Measurements from ENCODE around the gene RANBP3. TPM values are rescaled to one million over a fixed set of nuclear protein-coding genes. Genes with fewer than 3 reads are reported as not detected.
"Not testable (repeated sequence)": the region's sequence is repeated elsewhere in the genome, so short reads cannot be mapped to it uniquely, and the experiment has no call there.

RANBP3 gene
- total RNA-seq, 2 donors from 2014 or later = 77.4 to 81.4 TPM

DNA sequence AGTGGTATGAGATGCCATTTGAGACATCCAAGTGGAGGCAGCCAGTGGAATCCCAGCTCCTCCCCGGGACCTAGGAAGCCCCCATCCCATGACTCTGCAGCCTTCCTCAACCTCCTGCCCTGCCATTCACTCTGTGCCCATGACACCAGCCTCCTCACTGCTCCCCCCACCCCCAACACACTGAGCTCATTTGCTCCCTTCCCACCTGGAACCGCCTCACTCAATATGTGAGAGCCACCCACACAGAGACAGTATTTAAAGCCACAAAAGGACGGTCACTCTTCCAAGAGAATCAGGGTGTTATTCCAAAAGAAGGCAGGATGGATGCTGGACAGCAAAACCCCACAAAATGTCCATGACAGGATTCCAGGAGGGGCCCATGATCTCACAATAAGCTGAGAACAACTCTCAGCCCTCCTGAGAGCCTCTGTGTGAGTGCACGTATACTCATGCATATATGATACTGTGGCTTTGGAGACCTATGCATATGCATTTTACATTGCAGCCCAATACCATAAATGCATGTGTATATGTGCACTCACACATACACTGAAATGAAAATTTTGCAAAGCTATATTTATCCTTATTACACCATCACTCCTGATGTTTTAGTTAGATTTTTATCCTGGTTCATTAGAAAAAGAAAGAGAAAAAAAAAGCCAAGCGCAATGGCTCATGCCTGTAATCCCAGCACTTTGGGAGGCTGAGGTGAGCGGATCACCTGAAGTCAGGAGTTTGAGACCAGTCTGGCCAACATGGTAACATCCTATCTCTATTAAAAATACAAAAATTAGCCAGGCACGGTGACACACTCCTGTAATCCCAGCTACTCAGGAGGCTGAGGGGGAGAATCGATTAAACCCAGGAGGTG, 10.8 kb upstream of the RANBP3 start:
- peaks cover 6% of the 10 kb centered on the region for H3K4me1 Mint-ChIP-seq
- no peak for DNase-seq
- H3K9me3 ChIP-seq (ENCODE audit: control insufficient read depth, low read length) = no peaks in the 10 kb centered on the region
- no peaks in the 10 kb centered on the region for H3K27me3 ChIP-seq (ENCODE audit: control insufficient read depth, insufficient read depth, low read length, poor library complexity, severe bottlenecking)
- H3K9me3 Mint-ChIP-seq = peaks cover 5% of the 10 kb centered on the region
- no peak overlapping the region for H3K9ac ChIP-seq (ENCODE audit: extremely low read depth, low read length, poor library complexity, severe bottlenecking)
- WGBS, 2 experiments (ENCODE audit: insufficient coverage in 1 of 2, insufficient read length in 1 of 2) = 88% methylated on average over 5 to 8 of the region's 8 CpGs
- H3K27me3 Mint-ChIP-seq (ENCODE audit: insufficient read depth) = peaks cover 7% of the 10 kb centered on the region
- no peaks in the 10 kb centered on the region for H3K36me3 ChIP-seq (ENCODE audit: control insufficient read depth, insufficient read depth, low read length)
- no peak overlapping the region for H3K27ac ChIP-seq (ENCODE audit: low read depth, low read length)
- no peaks in the 10 kb centered on the region for H3K36me3 Mint-ChIP-seq (ENCODE audit: low read depth)
- H3K27ac Mint-ChIP-seq = no peak overlapping the region
- TF ChIP-seq CTCF (conservative IDR thresholded peaks at IDR 0.05) = no peak
- H3K4me3 ChIP-seq (ENCODE audit: low read length) = no peak overlapping the region
- H3K4me1 ChIP-seq (ENCODE audit: control insufficient read depth, insufficient read depth, low read length) = no peaks in the 10 kb centered on the region
- H3K4me3 Mint-ChIP-seq = no peak overlapping the region

DNA sequence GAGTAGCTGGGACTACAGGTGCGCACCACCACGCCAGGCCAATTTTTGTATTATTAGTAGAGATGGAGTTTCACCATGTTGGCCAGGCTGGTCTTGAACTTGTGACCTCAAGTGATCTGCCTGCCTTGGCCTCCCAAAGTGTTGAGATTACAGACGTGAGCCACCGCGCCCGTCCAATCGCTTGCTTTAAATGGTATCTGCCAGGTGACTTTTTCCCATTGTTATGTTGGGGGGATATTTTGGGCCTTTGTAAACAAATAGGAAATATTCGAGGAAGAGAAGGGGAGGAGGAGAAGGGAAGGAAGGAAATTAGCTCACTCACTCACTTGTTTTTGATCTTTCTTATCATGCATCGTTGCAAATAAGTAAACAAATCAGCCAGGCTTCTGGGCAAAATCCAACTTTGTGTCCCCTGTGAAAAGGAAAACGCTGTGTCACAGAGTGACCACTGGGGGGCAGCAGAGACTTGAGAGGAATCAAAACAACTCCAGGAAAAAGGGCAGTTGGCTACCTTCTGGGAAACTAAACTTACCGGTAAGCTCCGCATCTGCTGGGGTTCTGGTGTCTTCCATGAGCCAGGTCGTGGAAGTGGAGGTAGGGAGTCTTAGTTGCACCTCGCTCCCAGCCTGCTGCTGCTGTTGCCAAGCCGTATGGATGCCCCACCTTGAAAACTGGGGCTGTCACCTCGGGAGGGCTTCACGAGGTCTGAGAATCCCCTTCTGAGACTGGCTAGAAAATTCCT, 9.3 kb upstream of the RANBP3 start:
- Histone ChIP-seq H3K27ac (ENCODE audit: low read depth, low read length) (no peak overlapping the region), H3K36me3 (ENCODE audit: control insufficient read depth, insufficient read depth, low read length) (no peaks in the 10 kb centered on the region), H3K4me3 (ENCODE audit: low read length) (no peak overlapping the region), H3K27me3 (ENCODE audit: control insufficient read depth, insufficient read depth, low read length, poor library complexity, severe bottlenecking) (no peaks in the 10 kb centered on the region), H3K4me1 (ENCODE audit: control insufficient read depth, insufficient read depth, low read length) (no peaks in the 10 kb centered on the region), H3K9me3 (ENCODE audit: control insufficient read depth, low read length) (no peaks in the 10 kb centered on the region), H3K9ac (ENCODE audit: extremely low read depth, low read length, poor library complexity, severe bottlenecking) (no peak overlapping the region)
- peak; percentile 94 for TF ChIP-seq CTCF (conservative IDR thresholded peaks at IDR 0.05)
- H3K27me3 Mint-ChIP-seq (ENCODE audit: insufficient read depth) = peaks cover 7% of the 10 kb centered on the region
- H3K36me3 Mint-ChIP-seq (ENCODE audit: low read depth) = no peaks in the 10 kb centered on the region
- WGBS, 2 experiments (ENCODE audit: insufficient coverage in 1 of 2, insufficient read length in 1 of 2) = 44 to 45% methylated on average over 6 to 17 of the region's 17 CpGs
- peaks cover 5% of the 10 kb centered on the region for H3K9me3 Mint-ChIP-seq
- no peak overlapping the region for H3K27ac Mint-ChIP-seq
- H3K4me1 Mint-ChIP-seq = peaks cover 6% of the 10 kb centered on the region
- no peak overlapping the region for H3K4me3 Mint-ChIP-seq
- DNase-seq = peak; percentile 91

DNA sequence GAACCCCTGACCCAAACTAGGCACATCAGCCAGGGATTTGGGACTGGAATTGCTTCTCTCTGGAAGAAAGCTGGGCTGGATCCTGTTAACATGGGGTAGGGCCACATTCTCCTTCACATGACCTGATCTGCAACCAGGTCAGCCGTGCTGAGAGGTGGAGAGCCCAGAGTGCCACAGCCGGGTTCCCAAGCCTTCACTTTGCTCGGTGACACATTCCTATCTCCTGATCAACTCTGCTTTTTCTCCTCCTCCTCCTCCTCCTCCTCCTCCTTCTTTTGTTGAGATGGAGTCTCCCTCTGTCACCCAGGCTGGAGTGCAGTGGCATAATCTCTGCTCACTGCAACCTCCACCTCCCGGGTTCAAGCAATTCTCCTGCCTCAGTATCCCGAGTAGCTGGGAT, 7.9 kb upstream of the RANBP3 start:
- H3K9me3 Mint-ChIP-seq; H3K36me3 Mint-ChIP-seq (ENCODE audit: low read depth); H3K4me1 ChIP-seq (ENCODE audit: control insufficient read depth, insufficient read depth, low read length); H3K9me3 ChIP-seq (ENCODE audit: control insufficient read depth, low read length); H3K4me3 Mint-ChIP-seq; H3K9ac ChIP-seq (ENCODE audit: extremely low read depth, low read length, poor library complexity, severe bottlenecking); H3K4me3 ChIP-seq (ENCODE audit: low read length); DNase-seq; H3K4me1 Mint-ChIP-seq; H3K27ac Mint-ChIP-seq; H3K36me3 ChIP-seq (ENCODE audit: control insufficient read depth, insufficient read depth, low read length); H3K27me3 Mint-ChIP-seq (ENCODE audit: insufficient read depth); H3K27ac ChIP-seq (ENCODE audit: low read depth, low read length); H3K27me3 ChIP-seq (ENCODE audit: control insufficient read depth, insufficient read depth, low read length, poor library complexity, severe bottlenecking): not testable (repeated sequence)
- 83 to 93% methylated on average over 1 to 5 of the region's 5 CpGs for WGBS, 2 experiments (ENCODE audit: insufficient coverage in 1 of 2, insufficient read length in 1 of 2)

Data from endodermal cell (in vitro differentiated cells).